Hematopoietic multipotent progenitor cell treated with erythropoietin and hydrocortisone succinate and interleukin-3 and kit ligand, for 4 days (in vitro differentiated cells): Measurements from ENCODE around the gene SKI.
"Not testable (repeated sequence)": the region's sequence is repeated elsewhere in the genome, so short reads cannot be mapped to it uniquely, and the experiment has no call there.

Experiments used
- DNase-seq: peaks from one replicate; pipeline ENCODE4 v3.0.0-alpha.2; 2015

Gene SKI

DNA sequence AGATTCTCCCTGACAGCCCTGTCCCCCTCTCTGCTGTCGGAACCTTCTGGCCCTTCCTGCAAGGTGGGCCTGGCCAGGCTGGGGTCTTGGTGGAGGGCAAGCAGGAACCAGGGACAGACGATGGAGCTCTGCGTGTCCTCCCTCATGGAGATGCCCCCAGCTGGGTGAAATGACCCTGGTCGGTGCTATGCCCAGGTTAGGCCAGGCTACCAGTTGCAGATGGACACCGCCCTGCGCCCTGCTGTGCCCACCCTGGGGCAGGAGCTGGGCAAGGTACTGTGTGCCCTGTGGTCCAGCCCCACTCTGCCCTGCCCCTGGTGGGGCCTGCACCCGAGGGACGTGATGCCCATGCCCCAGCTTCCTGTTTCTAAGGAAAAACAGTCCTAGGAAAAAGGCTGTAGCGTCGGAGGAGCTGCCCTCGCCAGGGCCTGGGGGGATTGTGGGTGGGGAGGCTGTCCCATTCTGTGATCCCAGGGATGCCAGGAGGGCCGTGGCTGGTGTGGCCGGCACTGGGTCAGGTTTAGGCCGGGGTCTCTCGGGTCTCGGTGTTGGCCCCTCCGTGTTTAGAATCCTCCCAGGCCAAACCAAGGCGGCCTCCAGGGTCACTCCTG lies 85.6 kb downstream of the SKI start:
- no peak for DNase-seq

DNA sequence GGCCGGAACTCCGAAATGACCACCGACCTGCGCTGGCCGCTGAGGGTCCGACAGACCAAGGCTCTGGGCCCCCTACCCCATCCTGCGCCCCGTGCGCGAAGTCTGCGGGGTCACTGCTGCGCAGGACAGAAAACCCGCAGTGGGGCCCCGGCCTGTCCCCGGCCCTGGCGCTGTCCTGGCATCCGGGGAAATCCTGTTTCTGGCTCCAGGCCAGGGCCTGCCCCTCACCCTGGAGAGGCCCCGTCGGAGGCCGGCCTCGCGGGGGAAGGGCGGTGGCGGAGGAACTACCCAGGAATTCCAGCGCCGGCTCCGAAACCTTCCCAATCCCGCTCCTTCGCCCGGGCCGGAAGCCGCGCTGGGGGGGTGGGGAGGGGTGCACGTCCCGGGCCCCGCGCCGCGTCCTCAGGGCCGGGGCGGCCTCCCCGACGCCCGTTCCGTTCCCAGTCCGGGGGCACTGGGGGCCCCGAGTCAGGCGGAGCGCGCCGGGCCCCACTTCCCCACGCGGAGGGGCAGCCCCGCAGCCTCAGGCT lies 86.2 kb downstream of the SKI start:
- peak; percentile 52 for DNase-seq

DNA sequence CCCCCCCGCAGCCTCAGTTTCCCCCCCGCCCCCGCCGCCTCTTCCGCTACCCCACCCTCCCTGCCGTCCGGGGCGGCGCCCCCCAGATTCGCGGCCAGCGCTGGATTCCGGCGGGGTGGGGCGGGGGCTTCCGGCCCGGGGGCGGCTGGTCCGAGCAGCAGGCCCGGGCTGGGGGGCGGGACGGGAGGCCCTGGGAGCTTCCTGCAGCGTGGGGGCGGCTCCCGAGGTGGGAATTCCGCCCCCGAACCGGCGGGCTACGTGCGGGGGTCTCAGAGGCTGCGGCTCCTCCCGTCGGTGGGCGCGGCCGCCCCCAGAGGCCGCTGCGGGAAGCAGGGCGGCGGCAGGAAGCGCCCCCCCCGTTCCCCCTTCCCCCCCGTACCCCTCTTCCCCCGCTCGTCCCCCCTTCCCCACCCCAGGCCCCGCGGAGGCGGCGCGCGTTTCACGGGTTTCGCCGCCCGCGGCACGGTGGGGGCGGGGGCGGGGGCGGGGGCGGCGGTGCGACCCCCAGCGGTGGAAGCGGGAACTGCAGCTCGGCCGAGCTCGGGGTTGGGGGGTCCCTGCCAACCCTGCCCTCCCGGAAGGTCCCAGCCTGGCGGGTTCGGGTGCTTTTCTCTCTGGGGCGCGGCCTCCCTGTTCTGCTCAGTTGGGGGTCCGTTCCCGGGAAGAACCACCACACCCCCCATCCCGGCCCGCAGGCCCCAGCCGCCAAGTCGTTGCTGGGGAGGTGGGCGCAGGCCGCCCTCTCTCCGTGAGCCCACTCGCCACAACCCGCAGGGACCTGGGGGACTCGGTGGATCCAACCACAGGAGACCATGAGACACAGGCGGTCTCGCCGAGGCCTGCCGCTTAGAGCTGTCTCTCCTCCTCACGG lies 86.9 kb downstream of the SKI start:
- peak; percentile 68 for DNase-seq

DNA sequence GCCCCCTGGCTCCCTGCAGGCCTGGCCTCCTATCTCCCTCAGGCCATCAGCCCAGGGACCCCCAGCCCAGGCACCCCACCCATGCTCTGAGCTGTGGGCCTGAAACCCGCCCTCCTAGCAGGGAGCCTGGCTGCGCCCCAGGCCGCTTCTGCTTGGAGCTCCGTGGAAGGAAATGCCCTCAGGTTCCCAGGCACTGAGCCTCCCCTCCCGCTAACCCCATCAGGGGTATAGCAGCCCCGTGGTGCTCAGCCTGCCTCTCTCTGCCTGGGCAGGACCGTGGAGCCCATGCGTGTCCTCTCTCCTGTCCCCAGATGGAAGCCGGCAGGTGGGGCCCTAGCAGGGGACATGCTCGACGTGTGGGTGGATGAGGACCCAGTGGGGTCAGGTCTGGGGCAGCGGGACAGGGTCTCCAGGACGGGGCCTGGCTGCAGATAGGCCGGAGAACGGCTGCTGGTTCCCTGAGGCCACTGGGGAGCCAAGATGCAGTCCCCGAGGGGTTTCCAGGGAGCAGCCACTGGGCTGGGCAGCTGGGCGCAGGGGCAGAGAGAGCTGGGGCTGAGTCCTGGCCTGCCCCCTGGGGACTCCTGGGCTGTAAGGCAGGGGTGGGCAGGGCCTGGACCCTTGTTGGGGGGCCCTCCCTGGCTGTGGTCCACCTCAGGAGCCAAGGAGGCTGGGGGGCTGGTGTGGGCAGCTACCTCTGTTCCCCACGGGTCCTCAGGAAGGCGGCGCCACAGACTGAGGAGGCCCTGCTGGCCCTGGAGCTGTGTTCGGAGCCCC lies 87.7 kb downstream of the SKI start:
- DNase-seq = no peak

DNA sequence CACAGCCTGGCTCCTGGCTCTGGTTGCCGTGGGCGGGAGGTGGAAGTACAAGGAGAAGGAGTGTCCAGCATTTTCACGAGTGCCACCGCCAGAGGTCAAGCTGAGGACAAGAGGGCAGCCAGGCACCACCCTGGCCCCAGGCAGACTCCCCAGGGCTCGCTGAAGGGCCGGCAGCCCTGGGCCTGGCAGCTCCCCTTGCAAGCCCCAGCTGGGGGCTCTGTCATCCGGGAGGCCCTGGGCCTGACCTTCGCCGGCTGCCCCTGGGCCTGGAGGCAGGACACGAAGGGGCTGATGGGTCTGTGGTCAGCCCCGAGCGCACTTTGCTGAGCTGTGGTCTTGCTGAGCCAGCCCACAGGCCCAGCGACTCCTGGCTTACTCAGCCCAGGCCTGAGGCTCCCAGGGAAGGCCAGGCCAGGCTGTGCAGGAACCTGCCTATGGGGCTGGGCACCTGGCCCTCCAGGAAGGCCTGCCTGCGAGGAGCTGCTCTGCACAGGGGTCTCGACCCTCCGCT lies 88.4 kb downstream of the SKI start:
- no peak for DNase-seq

DNA sequence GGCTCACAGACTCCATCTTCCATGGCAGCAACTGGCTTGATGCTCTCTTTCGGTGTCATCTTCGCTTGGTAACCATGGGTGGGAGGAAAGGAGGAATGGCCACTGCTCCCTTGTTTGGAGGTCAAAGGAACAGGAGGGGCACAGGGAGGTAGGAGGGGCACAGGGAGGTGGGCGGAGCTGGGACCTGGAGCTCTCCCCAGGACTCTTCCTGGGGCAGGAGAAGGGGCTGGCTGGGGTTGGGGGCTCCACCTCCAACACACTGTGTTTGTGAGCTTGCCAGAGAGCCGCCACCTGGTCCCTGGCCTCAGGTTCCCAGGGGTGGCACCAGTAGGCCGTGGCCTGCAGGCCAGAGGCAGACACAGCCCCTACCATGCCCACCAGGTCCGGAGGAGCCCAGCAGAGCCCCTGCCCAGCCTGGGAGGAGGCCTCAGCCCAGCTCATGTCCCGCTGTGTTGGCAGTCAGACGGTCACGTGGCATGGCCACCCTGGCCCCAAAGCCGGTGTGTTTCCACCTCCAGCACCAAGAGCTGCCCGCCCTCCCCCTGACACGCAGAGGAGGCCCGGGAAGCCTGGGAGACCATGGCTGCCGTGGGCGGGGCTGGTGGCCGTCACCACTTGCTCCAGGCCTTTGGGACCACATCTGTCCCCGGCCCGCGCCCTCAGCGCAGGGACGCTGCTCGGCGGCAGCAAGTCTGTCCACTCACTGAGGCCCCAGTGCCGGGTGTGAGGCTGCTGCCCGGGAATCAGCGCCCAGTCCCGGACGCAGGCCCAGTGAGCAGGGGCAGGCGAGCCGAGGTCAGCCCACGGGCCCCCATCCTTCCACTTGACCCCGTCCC lies 89.3 kb downstream of the SKI start:
- no peak for DNase-seq

DNA sequence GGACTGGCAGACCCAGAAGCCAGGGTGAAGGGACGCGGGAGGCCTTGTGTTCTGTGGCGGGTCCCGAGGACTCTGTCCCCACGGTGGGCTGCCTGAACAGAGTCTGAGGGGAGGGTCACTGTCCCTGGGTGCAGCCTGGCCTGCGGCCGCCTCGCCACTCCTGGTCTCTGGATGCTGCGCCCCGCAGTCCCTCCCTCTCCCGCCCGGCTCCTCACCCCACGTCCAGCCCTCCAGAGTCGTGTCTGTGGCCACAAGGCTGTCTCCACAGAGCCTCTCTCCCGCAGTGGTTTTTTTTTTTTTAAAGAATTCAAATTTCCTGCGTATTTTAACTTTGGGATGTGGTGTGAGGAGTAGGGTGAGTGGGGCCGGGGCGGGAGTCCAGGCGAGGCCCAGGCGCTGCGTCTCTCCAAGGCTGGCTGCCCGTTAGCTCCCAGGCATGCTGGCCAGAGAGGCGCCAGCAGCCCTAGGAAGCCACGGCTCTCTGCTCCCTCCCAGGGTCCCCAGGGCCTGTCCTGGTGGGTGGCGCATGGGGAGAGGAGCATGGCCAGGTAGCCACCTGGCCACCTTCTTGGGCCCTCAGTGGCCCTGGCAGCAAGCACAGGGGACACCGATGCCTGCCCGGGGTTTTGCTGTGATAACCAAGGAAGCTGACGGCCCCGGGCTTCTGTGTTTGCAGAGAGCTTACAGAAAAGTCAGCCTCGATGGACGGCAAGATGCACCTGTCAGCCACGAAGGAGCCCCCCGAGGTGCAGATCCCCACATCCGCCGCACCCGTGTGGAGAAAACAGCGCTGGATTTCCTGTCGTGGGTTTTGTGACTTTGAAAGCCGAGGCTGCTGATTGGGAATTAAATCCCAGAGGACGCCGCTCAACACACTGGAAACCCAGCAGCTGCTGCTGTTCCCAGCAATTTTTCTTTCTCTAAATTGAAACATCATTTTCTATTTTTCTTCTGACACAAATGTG lies 90.5 kb downstream of the SKI start:
- no peak for DNase-seq

DNA sequence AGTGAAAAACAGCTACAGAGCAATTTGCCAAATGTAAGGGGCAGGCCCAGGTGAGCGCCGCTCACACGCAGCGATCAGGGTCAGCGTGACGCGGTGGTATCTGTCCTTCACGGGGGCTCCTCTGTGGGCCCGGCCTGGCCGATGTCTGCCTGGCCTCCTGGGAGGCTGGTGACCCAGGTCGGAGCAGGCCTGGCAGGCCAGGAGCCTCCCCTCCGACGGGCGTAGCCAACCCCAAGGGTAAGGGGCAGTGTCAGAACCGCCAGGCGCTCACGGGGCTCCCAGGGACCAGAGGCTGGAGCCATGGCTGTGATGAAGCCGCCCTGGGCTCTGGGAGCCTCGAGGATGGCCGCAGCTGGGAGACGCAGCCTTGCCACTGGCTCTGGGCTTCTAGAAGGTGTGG lies 91.2 kb downstream of the SKI start:
- no peak for DNase-seq

DNA sequence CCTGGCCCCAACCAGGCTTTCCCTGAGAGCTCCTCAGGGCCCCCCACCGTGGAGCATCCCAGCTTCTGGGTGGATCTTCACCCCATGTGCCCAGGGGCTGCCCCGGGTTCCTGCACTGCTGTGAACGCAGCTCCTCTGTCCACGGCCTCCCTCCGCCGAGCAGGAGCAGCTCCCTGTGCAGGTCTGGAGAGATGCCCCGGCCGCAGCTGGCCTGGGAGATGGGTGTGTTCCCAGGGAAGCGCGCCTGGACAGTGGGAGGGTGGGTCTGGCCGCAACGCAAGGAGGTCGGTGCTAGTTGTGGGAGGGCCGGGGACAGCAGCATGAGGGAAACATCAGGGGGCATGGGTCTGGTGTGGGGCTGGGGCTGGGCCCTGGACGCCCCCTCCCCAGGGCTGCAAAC lies 91.9 kb downstream of the SKI start:
- no peak for DNase-seq

DNA sequence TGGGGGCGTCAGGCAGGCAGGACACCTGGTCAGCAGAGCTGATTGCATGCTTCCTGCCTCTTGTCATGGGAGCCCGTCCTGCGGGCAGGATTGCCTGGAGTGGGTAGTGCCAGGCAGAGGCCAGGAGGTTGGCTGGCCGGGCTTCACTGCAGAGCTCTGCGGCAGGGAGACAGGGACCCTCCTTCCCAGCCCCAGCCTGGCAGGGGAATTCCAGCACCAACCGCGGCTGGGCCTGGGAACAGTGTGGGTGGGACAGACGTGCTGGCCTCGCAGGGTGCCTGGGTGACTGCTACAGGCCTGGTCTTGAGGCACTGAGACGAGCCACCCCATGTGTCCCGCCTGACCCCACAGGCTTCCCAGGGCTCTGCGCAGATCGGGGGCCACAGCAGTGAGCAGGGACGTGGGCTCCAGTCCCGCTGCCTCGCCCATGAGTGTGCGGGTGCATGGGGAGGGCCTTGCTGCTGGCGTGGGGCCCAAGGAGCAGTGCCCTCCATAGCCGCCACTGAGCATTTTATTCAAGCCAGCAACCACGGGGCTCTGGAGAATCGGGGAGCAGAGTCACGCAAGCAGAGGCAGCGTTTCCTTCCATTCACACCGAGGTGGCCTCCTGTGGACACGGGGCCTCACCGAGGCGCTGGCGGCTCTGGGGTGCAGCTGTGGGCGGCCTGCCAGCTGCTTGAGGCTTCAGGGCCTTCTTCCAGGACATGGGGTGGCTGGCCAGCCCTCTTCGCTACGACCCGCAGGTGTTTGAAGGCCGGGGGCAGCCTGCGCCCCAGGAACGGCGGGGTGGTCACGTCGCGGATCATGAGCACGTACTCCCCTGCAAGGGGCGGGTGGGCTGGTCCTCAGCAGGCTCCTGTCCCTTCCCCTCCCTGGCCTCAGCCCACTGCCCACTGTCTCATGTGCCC lies 92.9 kb downstream of the SKI start:
- no peak for DNase-seq

DNA sequence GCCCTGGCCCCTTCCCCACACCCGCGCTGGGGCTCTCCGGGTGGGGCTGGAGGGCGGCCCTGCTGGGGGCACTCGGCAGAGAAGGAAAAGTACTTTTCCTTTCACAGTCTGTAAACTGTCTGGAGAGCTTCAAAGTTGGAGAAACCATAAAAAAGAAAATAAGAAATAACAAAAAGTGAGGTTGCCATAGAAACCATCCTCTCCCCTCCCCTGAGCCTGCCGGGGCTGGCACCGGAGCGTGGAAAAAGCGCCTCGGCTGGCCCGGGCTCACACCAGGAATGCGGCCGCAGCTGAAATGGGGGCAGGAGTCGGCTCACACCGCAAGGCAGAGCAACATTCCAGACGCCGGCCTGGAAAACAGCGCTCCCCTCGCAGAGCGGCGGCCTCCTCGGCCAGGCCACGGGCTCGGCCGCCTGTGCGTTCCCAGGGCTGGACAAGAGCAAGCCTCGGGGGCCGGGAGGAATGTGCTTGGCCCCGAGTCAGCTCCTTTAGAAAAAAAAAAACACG lies 94.0 kb downstream of the SKI start:
- DNase-seq = no peak

DNA sequence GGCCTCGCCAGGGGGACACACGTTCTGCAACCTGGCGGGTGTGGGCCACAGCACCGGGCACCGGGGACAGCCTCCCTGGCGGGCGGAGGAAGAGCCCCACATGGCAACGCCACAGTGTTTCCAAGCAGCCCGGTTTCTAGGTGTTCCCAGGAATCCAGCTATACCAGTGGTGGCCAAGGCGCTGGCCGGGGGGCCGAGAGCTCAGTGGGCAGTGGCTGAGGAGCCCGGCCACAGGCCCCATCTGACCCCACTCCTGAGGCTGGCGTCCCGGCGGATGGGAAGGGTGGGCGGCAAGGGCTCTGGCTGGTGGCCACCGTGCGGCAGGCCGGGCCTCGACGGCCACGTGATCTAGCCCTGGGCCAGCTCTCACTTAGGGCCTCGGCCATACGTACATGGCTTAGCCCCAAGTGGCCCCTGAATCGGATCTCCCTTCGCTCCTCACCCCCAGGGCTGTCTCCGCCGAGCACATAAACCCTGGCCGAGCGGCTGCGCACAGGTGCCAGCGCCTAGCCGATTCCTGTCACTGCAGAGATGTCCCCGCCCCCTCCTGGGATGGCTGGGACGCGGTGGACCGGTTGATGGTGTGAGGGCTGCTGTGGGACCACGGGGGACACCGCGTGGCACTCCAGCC lies 94.6 kb downstream of the SKI start:
- DNase-seq = no peak

DNA sequence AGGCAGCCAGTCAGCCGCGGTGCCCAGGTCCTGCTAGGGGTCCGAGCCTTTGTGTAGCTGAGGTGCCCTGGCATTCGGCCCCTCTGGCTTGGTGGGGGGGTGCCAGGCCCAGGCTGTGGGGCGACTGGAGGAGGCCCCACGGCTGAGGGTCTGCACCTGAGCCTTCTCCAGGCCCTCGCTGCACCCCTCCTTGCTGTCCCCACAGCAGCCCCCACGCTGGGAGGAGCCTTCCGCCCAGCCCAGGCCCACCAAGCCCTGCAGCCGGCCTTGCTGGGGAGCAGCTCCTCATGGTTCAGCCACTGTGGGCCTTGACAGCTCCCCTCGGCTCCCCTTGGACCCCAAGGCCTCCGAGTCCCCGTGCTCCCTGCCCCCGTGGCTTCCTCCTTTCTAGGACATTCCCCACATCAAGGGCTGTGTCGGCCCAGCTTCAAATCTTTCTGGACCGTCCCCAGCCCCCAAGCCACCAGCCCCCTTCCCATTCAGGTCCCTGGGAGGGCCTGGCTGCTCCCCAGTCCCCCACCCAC lies 95.4 kb downstream of the SKI start:
- no peak for DNase-seq

DNA sequence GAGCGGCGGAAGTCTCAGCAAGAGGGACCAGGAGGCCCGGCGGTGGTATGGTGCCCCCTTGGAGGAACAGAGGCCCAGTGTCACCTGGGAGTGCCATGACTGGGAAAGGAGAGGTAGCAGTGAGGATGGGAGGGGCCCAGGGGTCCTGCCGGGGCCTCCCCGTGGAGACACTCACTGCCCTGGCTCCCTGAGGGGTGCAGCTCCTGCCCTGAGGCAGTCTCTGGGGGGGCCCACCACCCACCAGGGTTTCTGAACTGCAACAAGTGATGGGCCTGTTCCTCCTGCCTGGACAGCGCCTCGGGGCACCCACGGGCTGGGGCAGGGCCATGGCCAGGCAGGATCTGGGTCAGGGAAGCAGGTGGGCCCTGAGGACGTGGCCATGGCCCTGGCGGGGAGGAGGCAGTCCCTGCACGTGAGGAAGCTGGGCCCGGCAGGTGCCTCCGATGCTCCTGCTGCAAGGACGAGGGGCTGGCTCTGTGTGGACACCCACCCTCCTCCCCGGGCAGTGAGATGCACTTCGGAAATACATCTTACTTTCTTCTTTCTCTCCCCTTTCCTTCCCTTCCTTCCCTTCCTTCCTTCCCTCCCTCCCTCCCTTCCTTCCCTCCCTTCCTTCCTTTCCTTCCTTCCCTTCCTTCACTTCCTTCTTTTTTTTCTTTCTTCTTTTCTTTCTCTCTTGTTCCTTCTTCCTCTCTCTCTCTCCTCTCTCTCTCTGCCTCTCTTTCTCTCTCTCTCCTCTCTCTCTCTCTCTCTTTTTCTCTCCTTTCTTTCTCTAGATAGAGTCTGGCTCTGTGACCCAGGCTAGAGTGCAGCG lies 96.6 kb downstream of the SKI start:
- DNase-seq = no peak

DNA sequence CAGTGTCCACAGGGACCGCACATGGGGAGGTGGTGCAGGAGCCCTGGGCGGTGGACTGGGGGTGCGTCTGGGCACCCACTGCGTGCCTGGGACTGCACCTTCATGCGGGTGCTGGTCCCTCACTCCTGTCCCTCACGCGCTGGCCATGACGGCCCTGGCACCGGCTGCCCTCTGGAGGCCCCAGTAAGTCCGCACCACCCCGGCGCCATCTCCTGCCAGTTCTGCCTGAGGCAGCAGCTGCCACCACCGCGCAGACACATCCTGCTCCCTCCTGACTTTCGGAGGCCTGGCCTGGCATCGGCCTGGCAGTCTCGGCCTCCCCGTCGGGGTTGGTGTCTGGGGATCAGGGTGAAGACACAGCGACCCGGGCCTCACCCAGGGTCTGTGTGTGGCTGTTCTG lies 98.4 kb downstream of the SKI start:
- no peak for DNase-seq

DNA sequence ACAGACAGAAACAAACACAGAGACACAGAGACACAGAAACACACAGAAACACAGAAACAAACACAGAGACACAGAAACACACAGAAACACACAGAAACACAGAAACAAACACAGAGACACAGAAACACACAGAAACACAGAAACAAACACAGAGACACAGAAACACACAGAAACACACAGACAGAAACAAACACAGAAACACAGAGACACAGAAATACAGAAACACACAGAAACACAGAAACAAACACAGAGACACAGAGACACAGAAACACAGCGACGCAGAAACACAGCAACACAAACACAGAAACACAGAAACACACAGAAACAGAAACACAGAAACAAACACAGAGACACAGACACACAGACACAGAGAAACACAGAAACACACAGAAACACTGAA lies 99.0 kb downstream of the SKI start:
- DNase-seq = not testable (repeated sequence)

DNA sequence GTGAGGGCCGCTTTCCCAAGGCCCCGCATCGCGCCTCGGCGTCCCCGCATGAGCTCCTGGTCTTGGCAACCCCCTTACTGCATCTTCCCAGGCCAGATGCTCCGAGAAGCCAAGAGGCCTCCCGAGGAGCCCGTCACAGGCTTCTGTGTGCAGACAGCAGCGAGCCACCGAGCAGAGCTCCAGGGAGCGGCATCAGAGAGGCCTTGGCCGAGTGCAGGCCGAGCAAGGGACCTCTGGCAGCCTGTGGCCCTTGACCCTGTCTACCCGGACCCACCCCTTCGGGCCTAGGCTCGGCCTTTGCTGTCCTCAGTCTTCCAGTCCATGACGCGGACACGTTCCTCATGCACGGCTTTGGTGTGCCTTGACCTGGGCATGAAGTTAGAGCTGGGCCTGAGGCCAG lies 99.7 kb downstream of the SKI start:
- no peak for DNase-seq
